A549 treated with ZK216348 at 1 μM for 4 hours (cell line): Measurements from ENCODE around the gene VPS26B. TPM values are rescaled to one million over a fixed set of nuclear protein-coding genes. Genes with fewer than 3 reads are reported as not detected.

Experiments used
- total RNA-seq: library from RNA; stranded (reverse); fragments of 200-300 nt; extraction: Qiagen RNA extraction; gene quantifications from 5 replicates; pipeline ENCODE4 v1.2.3, GENCODE V29; 2022; ENCODE audit warnings: low read depth

VPS26B gene
- total RNA-seq, result 18.0 to 23.8 TPM (median 23.0 TPM) in 5 replicates

GRCh38 chr11:134223836-134224709, at the start of gene VPS26B, which contains the start of gene NCAPD3:
Gene VPS26B (plus strand): TSS chr11:134224671. CDS start chr11:134225123, 452 bp downstream.
Gene NCAPD3 (minus strand): TSS chr11:134223967. CDS start chr11:134223926, 41 bp downstream.

GRCh38 chr11:134253188-134253993, 28.9 kb downstream of the VPS26B start, which contains the start of the genes ACAD8 and THYN1:
Gene ACAD8 (plus strand): TSS chr11:134253568. CDS start chr11:134253601, 33 bp downstream.
Gene THYN1 (minus strand): TSS chr11:134253352. CDS start chr11:134252882, 470 bp downstream.

GRCh38 chr11:134275534-134276395, 51.3 kb downstream of the VPS26B start, which contains the start of gene GLB1L3:
Gene GLB1L3 (plus strand): TSS chr11:134276379. CDS start chr11:134276741, 362 bp downstream.

Other genes with a start within 250 kb of the VPS26B start
- 3.9 to 4.4 TPM (median 4.4 TPM) in 5 replicates for gene JAM3, start 155.6 kb upstream of the VPS26B start, total RNA-seq
- 20.2 to 27.5 TPM (median 25.1 TPM) in 5 replicates for gene NCAPD3, start 704 bp upstream of the VPS26B start, total RNA-seq
- gene THYN1, start 28.7 kb downstream of the VPS26B start, total RNA-seq, result 16.5 to 20.9 TPM (median 19.0 TPM) in 5 replicates
- gene ACAD8, start 28.9 kb downstream of the VPS26B start, total RNA-seq, result 7.6 to 11.3 TPM (median 10.4 TPM) in 5 replicates
- not detected in 5 replicates for gene GLB1L3, start 51.7 kb downstream of the VPS26B start, total RNA-seq
- 1.6 to 2.3 TPM (median 2.0 TPM) in 5 replicates for gene GLB1L2, start 107.3 kb downstream of the VPS26B start, total RNA-seq
- not detected in 5 replicates for gene B3GAT1, start 187.6 kb downstream of the VPS26B start, total RNA-seq